K562 (cell line): ENCODE data around the gene GPD2. TPM values are rescaled to one million over a fixed set of nuclear protein-coding genes. Genes with fewer than 3 reads are reported as not detected.
A peak's percentile ranks its signal among the peaks of the same experiment; 100 is the strongest.

Experiments
- ATAC-seq: fragments of 200-7000 bp; cut with Tn5 transposase; 3 replicates; pipeline ENCODE4 v1.9.1; 2020; ENCODE audit warnings: moderate library complexity
- BruUV-seq: library from RNA; stranded (reverse); fragments of 400-500 nt; replicated peaks from 2 replicates; lab custom pipeline; 2021; lab: Mats Ljungman, UMichigan
- CTCF ChIA-PET: fragments of 300-600 bp; formaldehyde crosslinking; extraction: SDS; loops from one replicate; lab custom pipeline; 2021; ENCODE audit warnings: low intra/inter-chr PET ratio; lab: Yijun Ruan, JAX
- POLR2A ChIA-PET: fragments of 300-600, 350-650 bp; sonication (Branson Sonifier 250); formaldehyde crosslinking; extraction: SDS; loops from one replicate; lab custom pipeline; 2021; ENCODE audit warnings: antibody characterized with exemption, inconsistent platforms; lab: Yijun Ruan, JAX
- DNase-seq, 4 experiments: peaks; one replicate each; pipeline versions ENCODE4 v3.0.0 to v3.0.0-alpha.2; 2011 to 2018; ENCODE audit warnings: low spot score in 3 of 4, mixed read lengths in 3 of 4; ENCODE audit errors: extremely low read depth in 1 of 4
- FAIRE-seq: peaks from 2 replicates; lab custom pipeline; 2011; peaks lifted over from hg19 to GRCh38; lab: Jason Lieb, UNC
- H2AFZ ChIP-seq: 2 replicates; pipeline ENCODE4 v1.6.0; 2011; ENCODE audit warnings: low read depth, low read length, control low read depth, inconsistent platforms
- H3K27ac ChIP-seq: fragments of 200-600 bp; 3 replicates; pipeline ENCODE4 v1.8.0; 2011; ENCODE audit warnings: low read depth, mild to moderate bottlenecking, control low read depth, inconsistent platforms, low read length, moderate library complexity, mixed read lengths; ENCODE audit errors: extremely low read depth
- H3K27me3 ChIP-seq, 2 experiments: fragments of 300-600 bp in 1 of 2; 2 replicates in 1 of 2; 3 replicates in 1 of 2; pipeline versions ENCODE4 v1.6.0 to v1.8.0; 2011; ENCODE audit warnings: inconsistent platforms in 2 of 2, low read length in 2 of 2, mild to moderate bottlenecking in 1 of 2, mixed read lengths in 1 of 2, moderate library complexity in 1 of 2; ENCODE audit not compliant: control insufficient read depth in 2 of 2, insufficient read depth in 2 of 2
- H3K36me3 ChIP-seq: fragments of 300-600 bp; 3 replicates; pipeline ENCODE4 v1.8.0; 2011; ENCODE audit warnings: mild to moderate bottlenecking, low read length, inconsistent platforms; ENCODE audit not compliant: control insufficient read depth, insufficient read depth
- H3K4me1 ChIP-seq, 2 experiments: fragments of 200-600 bp in 1 of 2; replicated peaks in 1 of 2; 2 replicates in 1 of 2; 3 replicates in 1 of 2; pipeline versions ENCODE4 v1.5.1 to v1.8.0; 2011; ENCODE audit warnings: inconsistent platforms in 2 of 2, low read length in 2 of 2, mild to moderate bottlenecking in 1 of 2, mixed read lengths in 1 of 2, moderate library complexity in 1 of 2; ENCODE audit not compliant: control insufficient read depth in 2 of 2, insufficient read depth in 2 of 2
- H3K4me2 ChIP-seq: 2 replicates; pipeline ENCODE4 v1.6.1; 2011; ENCODE audit warnings: low read length, control low read depth, inconsistent platforms, mixed read lengths; ENCODE audit not compliant: insufficient read depth
- H3K4me3 ChIP-seq: fragments of 200-600 bp; sonication (generic), shearing (Covaris generic); 2 replicates; pipeline ENCODE4 v1.5.1; 2016; ENCODE audit warnings: control low read depth, inconsistent platforms
- H3K79me2 ChIP-seq: fragments of 200-600 bp; 3 replicates; pipeline ENCODE4 v1.8.0; 2011; ENCODE audit warnings: low read length, inconsistent platforms; ENCODE audit not compliant: control insufficient read depth, insufficient read depth
- H3K9ac ChIP-seq, 2 experiments: 2 replicates each; pipeline versions ENCODE4 v1.6.0 to v1.6.1; 2011; ENCODE audit warnings: low read depth in 2 of 2, low read length in 2 of 2, control low read depth in 1 of 2, inconsistent platforms in 1 of 2, mild to moderate bottlenecking in 1 of 2, mixed read lengths in 1 of 2; ENCODE audit not compliant: insufficient read depth in 1 of 2
- H3K9me1 ChIP-seq: one replicate; pipeline ENCODE4 v1.6.0; 2011; ENCODE audit warnings: inconsistent platforms, mild to moderate bottlenecking, low read length, moderate library complexity; ENCODE audit not compliant: control insufficient read depth, insufficient read depth
- H3K9me3 ChIP-seq: replicated peaks from 2 replicates; pipeline ENCODE4 v1.5.1; 2011; ENCODE audit warnings: low read depth, low read length, inconsistent platforms; ENCODE audit not compliant: control insufficient read depth, insufficient read depth
- H4K20me1 ChIP-seq: replicated peaks from 2 replicates; pipeline ENCODE4 v1.6.1; 2011; ENCODE audit warnings: low read length, inconsistent platforms, mixed read lengths; ENCODE audit not compliant: control insufficient read depth, insufficient read depth
- CREB1 ChIP-seq, 2 experiments: sonication (generic) in 1 of 2; formaldehyde crosslinking in 1 of 2; IDR thresholded peaks; 2 replicates each; pipeline versions ENCODE4 v1.6.1 to v1.8.0; 2012 to 2022; ENCODE audit warnings: inconsistent platforms in 1 of 2, mild to moderate bottlenecking in 1 of 2, missing genetic modification reagents in 1 of 2, moderate library complexity in 1 of 2
- HMGXB4 ChIP-seq: sonication (generic); formaldehyde crosslinking; IDR thresholded peaks from 2 replicates; pipeline ENCODE4 v1.8.1; 2023; ENCODE audit warnings: mild to moderate bottlenecking, missing genetic modification reagents
- NFXL1 ChIP-seq: fragments of 450-650 bp; formaldehyde crosslinking; IDR thresholded peaks from 2 replicates; pipeline ENCODE4 v1.4.0; 2021; ENCODE audit warnings: mild to moderate bottlenecking
- PTBP1 ChIP-seq: fragments of 200-400 bp; formaldehyde crosslinking; IDR thresholded peaks from 2 replicates; pipeline ENCODE4 v1.6.1; 2017; ENCODE audit warnings: low read depth, low read length
- SIX5 ChIP-seq, 2 experiments: IDR thresholded peaks; 2 replicates each; pipeline ENCODE4 v1.6.1; 2011; ENCODE audit warnings: low read length in 2 of 2, borderline replicate concordance in 1 of 2, low read depth in 1 of 2, mild to moderate bottlenecking in 1 of 2, moderate library complexity in 1 of 2; ENCODE audit not compliant: insufficient read depth in 1 of 2
- WGBS: fragments of 100-300 bp; shearing (Covaris generic); methylation state at CpG from one replicate; pipeline ENCODE4 v1.1.6; 2016; ENCODE audit warnings: low coverage, mixed read lengths; ENCODE audit not compliant: insufficient coverage; ENCODE audit errors: missing lambda C conversion rate; 5-methylcytosine and 5-hydroxymethylcytosine counted together
- in situ Hi-C: fragments of 300-500 bp; cut with MboI; formaldehyde crosslinking; loops from 4 replicates; pipeline ENCODE4 v1.15.0; 2018; ENCODE audit warnings: inconsistent platforms, mixed read lengths
- intact Hi-C: fragments of 100-400 bp; cut with micrococcal nuclease; formaldehyde crosslinking; loops from 2 replicates; pipeline ENCODE4 v1.14.2; 2022
- polyA plus RNA-seq, 8 experiments: library from polyadenylated mRNA; depleted of rRNA in 4 of 8; stranded (reverse) in 5 of 8; unstranded in 3 of 8; fragments of >200 nt; fragmentation: Nextera tagmentation in 2 of 8; fragmentation: Illumina TruSeq in 1 of 8; extraction: Ambion mirVana in 2 of 8; extraction: Trizol in 1 of 8; gene quantifications; 2 replicates each; pipeline versions ENCODE4 v1.2.1 to v1.2.3, GENCODE V29; 2011 to 2014; ENCODE audit warnings: inconsistent platforms in 1 of 8, missing spikeins in 1 of 8
- total RNA-seq, 7 experiments: library from RNA; depleted of rRNA in 6 of 7; stranded (reverse); fragments of >200 nt in 6 of 7; fragmentation: Illumina TruSeq in 2 of 7; extraction: Trizol in 2 of 7; gene quantifications; 2 replicates each; pipeline versions ENCODE4 v1.2.1 to v1.2.3, GENCODE V29; 2011 to 2021; ENCODE audit warnings: low replicate concordance in 1 of 7

Gene GPD2
- total and polyA plus RNA-seq, 9 of the 15 experiments (the other 6 are each of a cell fraction or from before 2014, with no cell fraction given), result 5.2 to 39.2 (median 19.0) TPM

DNA sequence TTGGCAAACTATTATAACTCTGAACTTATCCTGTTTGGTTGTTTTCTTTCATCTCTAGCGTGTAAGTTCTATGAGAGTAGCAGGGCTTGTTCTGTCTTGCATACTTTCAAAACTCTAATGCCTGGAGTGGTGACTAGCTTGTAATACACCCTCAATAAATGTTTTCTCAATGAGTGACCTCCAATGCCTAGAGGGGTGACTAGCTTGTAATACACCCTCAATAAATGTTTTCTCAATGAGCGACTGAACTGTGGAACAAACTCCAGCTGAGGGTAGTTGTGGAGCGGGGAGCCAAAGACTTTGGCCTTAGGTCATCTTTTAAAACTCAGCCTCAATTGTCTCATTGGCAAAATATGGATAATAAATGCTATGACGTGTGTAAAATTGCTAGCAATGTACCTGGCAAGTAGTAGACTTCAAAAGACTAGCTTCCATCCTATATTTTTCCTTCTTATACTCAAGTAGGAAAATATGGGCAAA is 1.8 kb downstream of the GPD2 start:
- Histone ChIP-seq H3K9me1 (no peaks in the 10 kb centered on the region), H3K36me3 (no peaks in the 10 kb centered on the region), H2AFZ (no peak overlapping the region), H3K4me2 (peak overlapping the region; percentile 85), H3K79me2 (peaks cover 36% of the 10 kb centered on the region), H3K9ac (peak overlapping the region in 1 of 2 experiments; percentile 53; a peak in 2 of 4 replicates), H3K27ac (peak overlapping the region; percentile 41; the same call in 2 of the 3 replicates), H3K9me3 (no peaks in the 10 kb centered on the region), H3K27me3 (no peaks in the 10 kb centered on the region), H3K4me3 (peak overlapping the region; percentile 49; the same call in 1 of the 2 replicates), H3K4me1 (peaks cover 0 to 12% of the 10 kb centered on the region in 2 experiments; a peak in 3 of 5 replicates), H4K20me1 (no peaks in the 10 kb centered on the region)
- ATAC-seq (no peak), DNase-seq (no peak), FAIRE-seq (peak; percentile 35)
- 18% methylated on average over 4 of the region's 4 CpGs for WGBS
- no TSS peak for BruUV-seq
- CTCF ChIA-PET, result no interaction called here
- in situ Hi-C loops, result no loop called here
- POLR2A ChIA-PET, result no interaction called here
- TF ChIP-seq NFXL1 (CRISPR knock-in tag), result no peak
- TF ChIP-seq HMGXB4 (CRISPR knock-in tag), result no peak
- no peak for TF ChIP-seq SIX5 (IDR thresholded peaks at IDR 0.05; ENCODE audit: borderline replicate concordance in 1 of 2, insufficient read depth in 1 of 2, low read depth in 1 of 2, low read length in 2 of 2)
- no peak for TF ChIP-seq CREB1 (IDR thresholded peaks at IDR 0.05)
- no peak for TF ChIP-seq CREB1 (CRISPR knock-in tag; IDR thresholded peaks at IDR 0.05)
- no peak for TF ChIP-seq PTBP1
- intact Hi-C loops, result loop anchor here (2.0 to 10.0 kb wide), 2 partner anchors 97 to 147 kb away; no protein-coding TSS in a partner anchor
